ENCODE measurements around the gene SAMD14.

SAMD14 gene

DNA sequence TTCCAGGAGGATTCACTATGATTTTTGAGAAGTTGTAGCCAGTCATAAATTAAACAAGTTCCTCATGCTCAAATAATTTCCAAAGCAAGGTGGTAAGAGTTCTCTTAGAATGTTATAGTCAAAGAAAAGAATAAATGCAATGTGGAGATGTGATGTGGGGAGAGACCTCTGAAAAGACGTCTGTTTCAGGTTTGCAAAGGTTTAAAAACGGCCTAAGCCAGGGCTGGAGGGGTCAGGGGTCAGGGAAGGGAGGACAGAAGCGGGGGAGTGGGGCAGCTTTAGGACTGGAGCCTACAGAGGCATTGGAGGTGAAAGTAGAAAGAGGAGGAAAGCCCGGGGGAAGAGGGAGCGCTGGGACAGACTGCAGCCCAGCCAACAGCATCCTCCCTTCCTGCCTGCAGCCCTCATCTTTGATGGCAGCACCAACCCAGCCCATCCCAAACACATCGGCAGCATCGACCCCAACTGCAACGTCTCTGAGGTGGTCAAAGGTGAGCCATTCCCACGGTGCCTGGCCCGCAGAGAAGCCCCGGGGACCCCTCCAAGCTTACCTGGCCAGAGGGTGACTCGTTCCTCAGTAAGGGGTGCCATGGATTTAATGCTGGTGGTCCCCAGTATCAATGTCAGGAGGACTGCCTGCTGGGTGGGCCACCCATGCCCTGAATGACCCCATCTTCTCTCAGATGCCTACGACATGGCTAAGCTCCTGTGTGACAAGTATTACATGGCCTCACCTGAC is 23.4 kb downstream of the SAMD14 start:
- no peak for ATAC-seq
- TF ChIP-seq PPARA (CRISPR knock-in tag; IDR thresholded peaks at IDR 0.05; ENCODE audit: borderline replicate concordance) (no peak), OSR1 (CRISPR knock-in tag; IDR thresholded peaks at IDR 0.05) (no peak), ESRRG (CRISPR knock-in tag; IDR thresholded peaks at IDR 0.05) (no peak), SNAI2 (CRISPR knock-in tag; IDR thresholded peaks at IDR 0.05) (no peak), ZNF8 (CRISPR knock-in tag; IDR thresholded peaks at IDR 0.05) (no peak), ZFP30 (CRISPR knock-in tag; IDR thresholded peaks at IDR 0.05) (no peak)

DNA sequence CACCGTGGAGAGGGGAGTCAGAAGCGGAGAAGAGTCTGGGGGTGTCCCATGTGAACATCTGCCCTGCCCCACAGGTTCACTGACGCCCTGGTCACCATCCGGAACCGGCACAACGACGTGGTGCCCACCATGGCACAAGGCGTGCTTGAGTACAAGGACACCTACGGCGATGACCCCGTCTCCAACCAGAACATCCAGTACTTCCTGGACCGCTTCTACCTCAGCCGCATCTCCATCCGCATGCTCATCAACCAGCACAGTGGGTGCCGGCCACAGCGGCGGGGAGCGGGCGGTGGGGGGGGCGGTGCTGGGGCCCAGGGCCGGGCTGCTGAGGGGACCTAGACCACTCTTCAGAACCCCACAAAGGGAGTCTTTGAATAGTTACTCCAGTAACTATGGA is 24.1 kb downstream of the SAMD14 start:
- TF ChIP-seq ZFP3 (CRISPR knock-in tag; IDR thresholded peaks at IDR 0.05), result no peak
- TF ChIP-seq, protein P1, sequence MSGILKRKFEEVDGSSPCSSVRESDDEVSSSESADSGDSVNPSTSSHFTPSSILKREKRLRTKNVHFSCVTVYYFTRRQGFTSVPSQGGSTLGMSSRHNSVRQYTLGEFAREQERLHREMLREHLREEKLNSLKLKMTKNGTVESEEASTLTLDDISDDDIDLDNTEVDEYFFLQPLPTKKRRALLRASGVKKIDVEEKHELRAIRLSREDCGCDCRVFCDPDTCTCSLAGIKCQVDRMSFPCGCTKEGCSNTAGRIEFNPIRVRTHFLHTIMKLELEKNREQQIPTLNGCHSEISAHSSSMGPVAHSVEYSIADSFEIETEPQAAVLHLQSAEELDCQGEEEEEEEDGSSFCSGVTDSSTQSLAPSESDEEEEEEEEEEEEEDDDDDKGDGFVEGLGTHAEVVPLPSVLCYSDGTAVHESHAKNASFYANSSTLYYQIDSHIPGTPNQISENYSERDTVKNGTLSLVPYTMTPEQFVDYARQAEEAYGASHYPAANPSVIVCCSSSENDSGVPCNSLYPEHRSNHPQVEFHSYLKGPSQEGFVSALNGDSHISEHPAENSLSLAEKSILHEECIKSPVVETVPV (CRISPR knock-in tag; IDR thresholded peaks at IDR 0.05), result no peak
- TF ChIP-seq ZNF8 (CRISPR knock-in tag; IDR thresholded peaks at IDR 0.05), result no peak
- TF ChIP-seq BACH2 (CRISPR knock-in tag; IDR thresholded peaks at IDR 0.05; ENCODE audit: borderline replicate concordance), result no peak
- TF ChIP-seq CSDC2 (CRISPR knock-in tag; IDR thresholded peaks at IDR 0.05), result no peak
- no peak for TF ChIP-seq PPARA (CRISPR knock-in tag; IDR thresholded peaks at IDR 0.05; ENCODE audit: borderline replicate concordance)
- TF ChIP-seq, protein P2, sequence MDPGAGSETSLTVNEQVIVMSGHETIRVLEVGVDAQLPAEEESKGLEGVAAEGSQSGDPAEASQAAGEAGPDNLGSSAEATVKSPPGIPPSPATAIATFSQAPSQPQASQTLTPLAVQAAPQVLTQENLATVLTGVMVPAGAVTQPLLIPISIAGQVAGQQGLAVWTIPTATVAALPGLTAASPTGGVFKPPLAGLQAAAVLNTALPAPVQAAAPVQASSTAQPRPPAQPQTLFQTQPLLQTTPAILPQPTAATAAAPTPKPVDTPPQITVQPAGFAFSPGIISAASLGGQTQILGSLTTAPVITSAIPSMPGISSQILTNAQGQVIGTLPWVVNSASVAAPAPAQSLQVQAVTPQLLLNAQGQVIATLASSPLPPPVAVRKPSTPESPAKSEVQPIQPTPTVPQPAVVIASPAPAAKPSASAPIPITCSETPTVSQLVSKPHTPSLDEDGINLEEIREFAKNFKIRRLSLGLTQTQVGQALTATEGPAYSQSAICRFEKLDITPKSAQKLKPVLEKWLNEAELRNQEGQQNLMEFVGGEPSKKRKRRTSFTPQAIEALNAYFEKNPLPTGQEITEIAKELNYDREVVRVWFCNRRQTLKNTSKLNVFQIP (CRISPR knock-in tag; IDR thresholded peaks at IDR 0.05; ENCODE audit: borderline replicate concordance, low read depth), result no peak
- no peak for TF ChIP-seq ISL1 (CRISPR knock-in tag; IDR thresholded peaks at IDR 0.05)
- TF ChIP-seq ARNTL (CRISPR knock-in tag; IDR thresholded peaks at IDR 0.05; ENCODE audit: borderline replicate concordance, low read depth), result no peak
- no peak for TF ChIP-seq ESRRG (CRISPR knock-in tag; IDR thresholded peaks at IDR 0.05)
- no peak for TF ChIP-seq RARB (CRISPR knock-in tag; IDR thresholded peaks at IDR 0.05)
- TF ChIP-seq, protein P3, sequence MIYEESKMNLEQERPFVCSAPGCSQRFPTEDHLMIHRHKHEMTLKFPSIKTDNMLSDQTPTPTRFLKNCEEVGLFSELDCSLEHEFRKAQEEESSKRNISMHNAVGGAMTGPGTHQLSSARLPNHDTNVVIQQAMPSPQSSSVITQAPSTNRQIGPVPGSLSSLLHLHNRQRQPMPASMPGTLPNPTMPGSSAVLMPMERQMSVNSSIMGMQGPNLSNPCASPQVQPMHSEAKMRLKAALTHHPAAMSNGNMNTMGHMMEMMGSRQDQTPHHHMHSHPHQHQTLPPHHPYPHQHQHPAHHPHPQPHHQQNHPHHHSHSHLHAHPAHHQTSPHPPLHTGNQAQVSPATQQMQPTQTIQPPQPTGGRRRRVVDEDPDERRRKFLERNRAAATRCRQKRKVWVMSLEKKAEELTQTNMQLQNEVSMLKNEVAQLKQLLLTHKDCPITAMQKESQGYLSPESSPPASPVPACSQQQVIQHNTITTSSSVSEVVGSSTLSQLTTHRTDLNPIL (CRISPR knock-in tag; IDR thresholded peaks at IDR 0.05; ENCODE audit: low read depth), result no peak
- TF ChIP-seq SNAI2 (CRISPR knock-in tag; IDR thresholded peaks at IDR 0.05), result no peak
- TF ChIP-seq ZFP30 (CRISPR knock-in tag; IDR thresholded peaks at IDR 0.05), result no peak
- no peak for TF ChIP-seq GLIS3 (CRISPR knock-in tag; IDR thresholded peaks at IDR 0.05)
- TF ChIP-seq ZNF565 (CRISPR knock-in tag; conservative IDR thresholded peaks at IDR 0.05; ENCODE audit: low read depth), result no peak
- TF ChIP-seq TCF4 (CRISPR knock-in tag; IDR thresholded peaks at IDR 0.05; ENCODE audit: borderline replicate concordance), result no peak
- ATAC-seq, result no peak

DNA sequence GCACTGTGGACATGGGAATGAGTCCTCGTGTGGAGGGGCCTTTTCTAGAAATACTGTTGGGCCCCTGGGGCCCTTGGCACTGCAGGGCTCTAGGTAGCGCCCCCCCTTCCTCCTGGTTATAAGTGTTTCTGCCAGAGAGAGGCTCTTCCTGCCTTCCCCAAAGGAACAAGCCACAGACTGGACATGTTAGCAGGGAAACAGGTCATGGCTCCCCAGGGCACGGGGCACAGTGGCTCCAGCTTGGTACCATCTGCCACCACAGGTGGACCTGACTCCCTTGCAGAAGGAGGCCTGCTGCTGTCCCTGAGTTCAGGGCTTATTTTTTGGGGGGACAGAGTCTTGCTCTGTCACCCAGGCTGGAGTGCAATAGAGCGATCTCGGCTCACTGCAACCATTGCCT is 26.0 kb downstream of the SAMD14 start:
- ATAC-seq, result no peak
- TF ChIP-seq ZFP3 (CRISPR knock-in tag; IDR thresholded peaks at IDR 0.05) (no peak), TCF4 (CRISPR knock-in tag; IDR thresholded peaks at IDR 0.05; ENCODE audit: borderline replicate concordance) (no peak), TOX (CRISPR knock-in tag; IDR thresholded peaks at IDR 0.05; ENCODE audit: borderline replicate concordance) (no peak), GLIS3 (CRISPR knock-in tag; IDR thresholded peaks at IDR 0.05) (no peak), ARNTL (CRISPR knock-in tag; IDR thresholded peaks at IDR 0.05; ENCODE audit: borderline replicate concordance, low read depth) (no peak), SNAI2 (CRISPR knock-in tag; IDR thresholded peaks at IDR 0.05) (no peak), ZNF8 (CRISPR knock-in tag; IDR thresholded peaks at IDR 0.05) (no peak), ESRRG (CRISPR knock-in tag; IDR thresholded peaks at IDR 0.05) (no peak), BACH2 (CRISPR knock-in tag; IDR thresholded peaks at IDR 0.05; ENCODE audit: borderline replicate concordance) (no peak), ISL1 (CRISPR knock-in tag; IDR thresholded peaks at IDR 0.05) (no peak), ZNF70 (CRISPR knock-in tag; IDR thresholded peaks at IDR 0.05) (no peak)
- TF ChIP-seq, protein P3 (CRISPR knock-in tag; IDR thresholded peaks at IDR 0.05; ENCODE audit: low read depth), result no peak
- TF ChIP-seq, protein P4, sequence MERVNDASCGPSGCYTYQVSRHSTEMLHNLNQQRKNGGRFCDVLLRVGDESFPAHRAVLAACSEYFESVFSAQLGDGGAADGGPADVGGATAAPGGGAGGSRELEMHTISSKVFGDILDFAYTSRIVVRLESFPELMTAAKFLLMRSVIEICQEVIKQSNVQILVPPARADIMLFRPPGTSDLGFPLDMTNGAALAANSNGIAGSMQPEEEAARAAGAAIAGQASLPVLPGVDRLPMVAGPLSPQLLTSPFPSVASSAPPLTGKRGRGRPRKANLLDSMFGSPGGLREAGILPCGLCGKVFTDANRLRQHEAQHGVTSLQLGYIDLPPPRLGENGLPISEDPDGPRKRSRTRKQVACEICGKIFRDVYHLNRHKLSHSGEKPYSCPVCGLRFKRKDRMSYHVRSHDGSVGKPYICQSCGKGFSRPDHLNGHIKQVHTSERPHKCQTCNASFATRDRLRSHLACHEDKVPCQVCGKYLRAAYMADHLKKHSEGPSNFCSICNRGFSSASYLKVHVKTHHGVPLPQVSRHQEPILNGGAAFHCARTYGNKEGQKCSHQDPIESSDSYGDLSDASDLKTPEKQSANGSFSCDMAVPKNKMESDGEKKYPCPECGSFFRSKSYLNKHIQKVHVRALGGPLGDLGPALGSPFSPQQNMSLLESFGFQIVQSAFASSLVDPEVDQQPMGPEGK (CRISPR knock-in tag; IDR thresholded peaks at IDR 0.05; ENCODE audit: borderline replicate concordance), result no peak
- TF ChIP-seq, protein P2 (CRISPR knock-in tag; IDR thresholded peaks at IDR 0.05; ENCODE audit: borderline replicate concordance, low read depth), result no peak
